Endothelial cell of umbilical vein (primary cell): ENCODE measurements around the gene FAM181A. TPM values are rescaled to one million over a fixed set of nuclear protein-coding genes. Genes with fewer than 3 reads are reported as not detected.

Source experiments
- BruUV-seq: library from RNA; stranded (reverse); fragments of 400-500 nt; replicated peaks from 2 replicates; lab custom pipeline; 2021; lab: Mats Ljungman, UMichigan
- CTCF ChIA-PET: fragments of 300-600, 350-600 bp; sonication (Branson Sonifier 250); formaldehyde crosslinking; loops from one replicate; lab custom pipeline; 2021; ENCODE audit warnings: antibody characterized with exemption, inconsistent platforms; lab: Charles Lee
- POLR2A ChIA-PET: fragments of 300-600, 350-600 bp; sonication (Branson Sonifier 250); formaldehyde crosslinking; loops from one replicate; lab custom pipeline; 2021; ENCODE audit warnings: antibody characterized with exemption, inconsistent platforms; lab: Charles Lee
- DNase-seq: peaks from one replicate; pipeline ENCODE4 v3.0.0-alpha.2; 2011; ENCODE audit warnings: low read depth, low spot score
- FAIRE-seq: peaks from 2 replicates; lab custom pipeline; 2011; peaks lifted over from hg19 to GRCh38; lab: Jason Lieb, UNC
- H2AFZ ChIP-seq: 2 replicates; pipeline ENCODE4 v1.6.0; 2012; ENCODE audit warnings: low read depth, low read length, control low read depth, inconsistent platforms
- H3K27ac ChIP-seq: 2 replicates; pipeline ENCODE4 v1.5.1; 2011; ENCODE audit warnings: low read depth, mild to moderate bottlenecking, control low read depth, low read length, moderate library complexity; ENCODE audit not compliant: insufficient read depth
- H3K27me3 ChIP-seq, 2 experiments: 2 replicates each; pipeline versions ENCODE4 v1.6.0 to v1.6.1; 2011; ENCODE audit warnings: low read length in 2 of 2, mixed read lengths in 1 of 2; ENCODE audit not compliant: control insufficient read depth in 2 of 2, insufficient read depth in 2 of 2
- H3K36me3 ChIP-seq, 2 experiments: 2 replicates in 1 of 2; 3 replicates in 1 of 2; pipeline ENCODE4 v1.5.1; 2011; ENCODE audit warnings: low read length in 2 of 2, mild to moderate bottlenecking in 1 of 2, moderate library complexity in 1 of 2; ENCODE audit not compliant: control insufficient read depth in 2 of 2, insufficient read depth in 2 of 2; ENCODE audit errors: extremely low read depth in 1 of 2
- H3K4me1 ChIP-seq: 3 replicates; pipeline ENCODE4 v1.5.1; 2011; ENCODE audit warnings: mild to moderate bottlenecking, low read length; ENCODE audit not compliant: control insufficient read depth, insufficient read depth; ENCODE audit errors: extremely low read depth
- H3K4me2 ChIP-seq: 2 replicates; pipeline ENCODE4 v1.6.1; 2011; ENCODE audit warnings: low read length, control low read depth, mixed read lengths; ENCODE audit not compliant: insufficient read depth
- H3K4me3 ChIP-seq, 3 experiments: fragments of 200-600 bp in 1 of 3; sonication (generic), shearing (Covaris generic) in 1 of 3; replicated peaks in 1 of 3; 2 replicates each; pipeline ENCODE4 v1.5.1; 2011 to 2016; ENCODE audit warnings: control low read depth in 3 of 3, low read length in 3 of 3, mild to moderate bottlenecking in 2 of 3, inconsistent platforms in 1 of 3, low read depth in 1 of 3, moderate library complexity in 1 of 3; ENCODE audit not compliant: insufficient read depth in 1 of 3
- H3K79me2 ChIP-seq: 2 replicates; pipeline ENCODE4 v1.6.0; 2012; ENCODE audit warnings: low read length, inconsistent platforms; ENCODE audit not compliant: control insufficient read depth, insufficient read depth
- H3K9ac ChIP-seq: replicated peaks from 2 replicates; pipeline ENCODE3; 2011; ENCODE audit warnings: low read length, control low read depth; ENCODE audit not compliant: insufficient read depth; ENCODE audit errors: extremely low read depth
- H3K9me1 ChIP-seq: replicated peaks from 3 replicates; pipeline ENCODE4 v1.6.0; 2011; ENCODE audit warnings: mild to moderate bottlenecking, low read length; ENCODE audit not compliant: control insufficient read depth, insufficient read depth; ENCODE audit errors: extremely low read depth
- H3K9me3 ChIP-seq: replicated peaks from 2 replicates; pipeline ENCODE4 v1.5.1; 2012; ENCODE audit warnings: low read length, inconsistent platforms; ENCODE audit not compliant: control insufficient read depth, insufficient read depth
- H4K20me1 ChIP-seq: replicated peaks from 2 replicates; pipeline ENCODE3; 2011; ENCODE audit warnings: mild to moderate bottlenecking, low read length; ENCODE audit not compliant: control insufficient read depth, insufficient read depth; ENCODE audit errors: extremely low read depth
- CTCF ChIP-seq, 2 donors: IDR thresholded peaks; 1 replicate in 1 of 2; 2 replicates in 1 of 2; pipeline ENCODE4 v1.5.1; 2011; ENCODE audit warnings: low read length in 2 of 2, mild to moderate bottlenecking in 2 of 2, moderate library complexity in 2 of 2, control low read depth in 1 of 2, inconsistent platforms in 1 of 2, low read depth in 1 of 2; ENCODE audit not compliant: insufficient read depth in 1 of 2; ENCODE audit errors: extremely low read depth in 1 of 2
- EZH2 ChIP-seq: IDR thresholded peaks from 2 replicates; pipeline ENCODE4 v1.6.1; 2012; ENCODE audit warnings: borderline replicate concordance, low read depth, mild to moderate bottlenecking, moderate library complexity, low read length, inconsistent platforms; ENCODE audit not compliant: severe bottlenecking
- FOS ChIP-seq: IDR thresholded peaks from 2 replicates; pipeline ENCODE4 v1.6.1; 2011; ENCODE audit warnings: mild to moderate bottlenecking, low read length, moderate library complexity, borderline replicate concordance; ENCODE audit not compliant: insufficient read depth
- GATA2 ChIP-seq: IDR thresholded peaks from 2 replicates; pipeline ENCODE4 v1.7.0; 2011; ENCODE audit warnings: low read depth, mild to moderate bottlenecking, moderate library complexity, mixed read lengths, low read length; ENCODE audit not compliant: insufficient read length, insufficient read depth
- JUN ChIP-seq: IDR thresholded peaks from 2 replicates; pipeline ENCODE4 v1.6.1; 2011; ENCODE audit warnings: borderline replicate concordance, low read depth; ENCODE audit not compliant: insufficient read length, insufficient read depth
- MAX ChIP-seq: IDR thresholded peaks from 2 replicates; pipeline ENCODE4 v1.6.1; 2011; ENCODE audit not compliant: insufficient read depth, insufficient read length
- MYC ChIP-seq: IDR thresholded peaks from one replicate; pipeline ENCODE4 v1.6.1; 2011; ENCODE audit warnings: mild to moderate bottlenecking, low read depth, low read length
- POLR2A ChIP-seq: IDR thresholded peaks from 2 replicates; pipeline ENCODE4 v1.6.1; 2012; ENCODE audit warnings: low read depth, mild to moderate bottlenecking, control low read depth, low read length
- POLR2AphosphoS5 ChIP-seq: IDR thresholded peaks from 2 replicates; pipeline ENCODE4 v1.6.1; 2012; ENCODE audit warnings: low read depth, mild to moderate bottlenecking, control low read depth, low read length, moderate library complexity; ENCODE audit not compliant: insufficient read depth
- dilution Hi-C: fragments of 300-500 bp; cut with MboI; formaldehyde crosslinking; loops from one replicate; pipeline ENCODE4 v1.15.0; 2019; ENCODE audit warnings: low sequenced_read_pairs; ENCODE audit not compliant: extremely low pct_ligation_motif_present
- intact Hi-C: fragments of 100-400 bp; cut with micrococcal nuclease; formaldehyde crosslinking; loops from one replicate; pipeline ENCODE4 v1.10.0; 2022
- polyA plus RNA-seq, 4 experiments: library from polyadenylated mRNA; depleted of rRNA in 3 of 4; stranded (reverse) in 3 of 4; unstranded in 1 of 4; fragments of >200 nt; gene quantifications; 2 replicates each; pipeline versions ENCODE4 v1.2.1 to v1.2.3, GENCODE V29; 2011 to 2012; ENCODE audit warnings: missing spikeins in 1 of 4
- total RNA-seq: library from RNA; stranded (reverse); gene quantifications from 2 replicates; pipeline ENCODE4 v1.2.3, GENCODE V29; 2021

The FAM181A gene
- total and polyA plus RNA-seq, 2 donors (not counting 3 experiments of a cell fraction or from before 2014, with no cell fraction given): not detected

- FAIRE-seq: no peak
- Histone ChIP-seq H3K4me2 (no peak overlapping the region), H3K36me3 (no peaks in the 10 kb centered on the region), H3K9ac (no peak overlapping the region), H3K9me3 (no peaks in the 10 kb centered on the region), H3K9me1 (no peaks in the 10 kb centered on the region), H3K79me2 (no peaks in the 10 kb centered on the region), H3K27ac (no peak overlapping the region), H2AFZ (no peak overlapping the region), H3K4me1 (no peaks in the 10 kb centered on the region), H4K20me1 (no peaks in the 10 kb centered on the region), H3K4me3 (no peak overlapping the region), H3K27me3 (no peaks in the 10 kb centered on the region)
- ChIA-PET POLR2A (no interaction called here), CTCF (no interaction called here)
- TF ChIP-seq JUN (no peak), FOS (no peak), CTCF (IDR thresholded peaks at IDR 0.05; ENCODE audit: extremely low read depth in 1 of 2, insufficient read depth in 1 of 2, low read depth in 1 of 2, low read length in 2 of 2) (no peak), POLR2A (no peak), GATA2 (no peak), MYC (no peak), MAX (no peak), EZH2 (no peak), POLR2AphosphoS5 (no peak)
- BruUV-seq: no TSS peak
- no peak for DNase-seq
- dilution Hi-C loops (no loop called here), intact Hi-C loops (loop anchor here (5.0 kb wide), 1 partner anchor 773 kb away; the partner anchor contains the start of gene ITPK1)
These were observed 37.2 kb upstream of the FAM181A start for GRCh38 chr14:93889739-93890483.
